IMR-90 (cell line): ENCODE results near the gene THRB. TPM values are rescaled to one million over a fixed set of nuclear protein-coding genes. Genes with fewer than 3 reads are reported as not detected.

Source experiments
- ATAC-seq: fragments of 200-7000 bp; cut with Tn5 transposase; 2 replicates; pipeline ENCODE4 v1.9.1; 2020; ENCODE audit warnings: low read depth, mild to moderate bottlenecking, moderate library complexity
- BruUV-seq: library from RNA; stranded (reverse); fragments of 400-500 nt; replicated peaks from 2 replicates; lab custom pipeline; 2021; lab: Mats Ljungman, UMichigan
- CTCF ChIA-PET: fragments of 300-600 bp; formaldehyde crosslinking; extraction: SDS; loops from one replicate; lab custom pipeline; 2021; ENCODE audit warnings: antibody characterized with exemption; lab: Yijun Ruan, JAX
- POLR2A ChIA-PET: fragments of 300-600 bp; sonication (Branson Sonifier 250); formaldehyde crosslinking; loops from one replicate; lab custom pipeline; 2022; ENCODE audit warnings: antibody characterized with exemption; ENCODE audit not compliant: unreplicated experiment; lab: Charles Lee
- DNase-seq: peaks from one replicate; pipeline ENCODE4 v3.0.0; 2013
- H2AFZ ChIP-seq: replicated peaks from 2 replicates; pipeline ENCODE3; 2013; ENCODE audit warnings: low read length, mild to moderate bottlenecking; ENCODE audit not compliant: poor library complexity
- H2AK5ac ChIP-seq: 2 replicates; pipeline ENCODE4 v1.6.1; 2013; ENCODE audit warnings: low read depth, low read length, inconsistent platforms
- H2AK9ac ChIP-seq: replicated peaks from 2 replicates; pipeline ENCODE3; 2013; ENCODE audit warnings: mild to moderate bottlenecking, low read depth, low read length, moderate library complexity; ENCODE audit not compliant: poor library complexity
- H2BK120ac ChIP-seq: 2 replicates; pipeline ENCODE4 v1.6.1; 2013; ENCODE audit warnings: low read depth, low read length, inconsistent platforms
- H2BK15ac ChIP-seq: 3 replicates; pipeline ENCODE4 v1.6.1; 2013; ENCODE audit warnings: low read depth, low read length, inconsistent platforms
- H2BK20ac ChIP-seq: 2 replicates; pipeline ENCODE4 v1.6.1; 2013; ENCODE audit warnings: low read depth, mild to moderate bottlenecking, inconsistent platforms, low read length, moderate library complexity
- H2BK5ac ChIP-seq: 2 replicates; pipeline ENCODE4 v1.6.1; 2013; ENCODE audit warnings: mild to moderate bottlenecking, low read depth, low read length, inconsistent platforms; ENCODE audit not compliant: poor library complexity, severe bottlenecking
- H3K14ac ChIP-seq: replicated peaks from 2 replicates; pipeline ENCODE4 v1.6.1; 2013; ENCODE audit warnings: low read depth, low read length, inconsistent platforms
- H3K18ac ChIP-seq: 2 replicates; pipeline ENCODE4 v1.6.1; 2013; ENCODE audit warnings: low read depth, low read length, control low read depth
- H3K23ac ChIP-seq: 2 replicates; pipeline ENCODE4 v1.6.1; 2013; ENCODE audit warnings: low read depth, low read length, inconsistent platforms
- H3K27ac ChIP-seq: 2 replicates; pipeline ENCODE4 v1.5.1; 2013; ENCODE audit warnings: mild to moderate bottlenecking, control low read depth, low read length; ENCODE audit not compliant: insufficient read depth
- H3K27me3 ChIP-seq: 2 replicates; pipeline ENCODE4 v1.6.1; 2013; ENCODE audit warnings: low read length; ENCODE audit not compliant: control insufficient read depth, insufficient read depth
- H3K36me3 ChIP-seq: 2 replicates; pipeline ENCODE4 v1.6.1; 2013; ENCODE audit warnings: low read length, mixed read lengths; ENCODE audit not compliant: control insufficient read depth, insufficient read depth
- H3K4ac ChIP-seq: 2 replicates; pipeline ENCODE4 v1.6.1; 2013; ENCODE audit warnings: low read depth, low read length, inconsistent platforms
- H3K4me1 ChIP-seq: 2 replicates; pipeline ENCODE4 v1.6.1; 2013; ENCODE audit warnings: low read length, mixed read lengths; ENCODE audit not compliant: control insufficient read depth, insufficient read depth
- H3K4me2 ChIP-seq: 2 replicates; pipeline ENCODE4 v1.6.1; 2013; ENCODE audit warnings: low read depth, mild to moderate bottlenecking, control low read depth, low read length, moderate library complexity
- H3K4me3 ChIP-seq: 2 replicates; pipeline ENCODE4 v1.5.1; 2013; ENCODE audit warnings: low read depth, mild to moderate bottlenecking, control low read depth, low read length, moderate library complexity; ENCODE audit not compliant: insufficient read depth
- H3K56ac ChIP-seq: 2 replicates; pipeline ENCODE4 v1.6.1; 2013; ENCODE audit warnings: low read length, inconsistent platforms; ENCODE audit not compliant: insufficient read depth; ENCODE audit errors: extremely low read depth
- H3K79me1 ChIP-seq, 2 experiments: 2 replicates each; pipeline ENCODE4 v1.6.1; 2013; ENCODE audit warnings: low read length in 2 of 2, inconsistent platforms in 1 of 2, low read depth in 1 of 2
- H3K9ac ChIP-seq: 2 replicates; pipeline ENCODE4 v1.6.1; 2013; ENCODE audit warnings: low read depth, low read length, control low read depth
- H3K9me1 ChIP-seq: 2 replicates; pipeline ENCODE4 v1.6.1; 2013; ENCODE audit warnings: low read length, inconsistent platforms; ENCODE audit not compliant: insufficient read depth
- H3K9me3 ChIP-seq: 2 replicates; pipeline ENCODE4 v1.6.1; 2013; ENCODE audit warnings: low read length; ENCODE audit not compliant: control insufficient read depth, insufficient read depth
- H4K20me1 ChIP-seq: 2 replicates; pipeline ENCODE4 v1.6.1; 2013; ENCODE audit warnings: low read length, inconsistent platforms; ENCODE audit not compliant: insufficient read depth
- H4K5ac ChIP-seq: 2 replicates; pipeline ENCODE4 v1.6.1; 2013; ENCODE audit warnings: mild to moderate bottlenecking, low read depth, low read length, control low read depth
- H4K8ac ChIP-seq, 2 experiments: 2 replicates each; pipeline ENCODE4 v1.6.1; 2013; ENCODE audit warnings: low read depth in 2 of 2, low read length in 2 of 2, control low read depth in 1 of 2, inconsistent platforms in 1 of 2
- H4K91ac ChIP-seq: 2 replicates; pipeline ENCODE4 v1.6.1; 2013; ENCODE audit warnings: low read depth, low read length, inconsistent platforms; ENCODE audit not compliant: insufficient read depth
- BHLHE40 ChIP-seq: fragments of 150-350 bp; IDR thresholded peaks from 2 replicates; pipeline ENCODE4 v1.6.1; 2016; ENCODE audit warnings: mild to moderate bottlenecking, low read depth, low read length
- CEBPB ChIP-seq: IDR thresholded peaks from 2 replicates; pipeline ENCODE4 v1.6.1; 2012; ENCODE audit warnings: low read depth, low read length, improper control_type of control experiment
- CHD1 ChIP-seq: IDR thresholded peaks from 2 replicates; pipeline ENCODE4 v1.6.1; 2012; ENCODE audit warnings: low read depth, low read length, improper control_type of control experiment
- FOS ChIP-seq: fragments of 150-350 bp; IDR thresholded peaks from 2 replicates; pipeline ENCODE4 v1.6.1; 2016; ENCODE audit warnings: low read depth, low read length
- MAFK ChIP-seq: IDR thresholded peaks from 2 replicates; pipeline ENCODE4 v1.6.1; 2012; ENCODE audit warnings: low read depth, low read length, improper control_type of control experiment
- MAZ ChIP-seq: IDR thresholded peaks from 2 replicates; pipeline ENCODE4 v1.6.1; 2012; ENCODE audit warnings: low read depth, mild to moderate bottlenecking, low read length, improper control_type of control experiment, moderate library complexity, borderline replicate concordance
- MXI1 ChIP-seq: IDR thresholded peaks from 2 replicates; pipeline ENCODE4 v1.6.1; 2012; ENCODE audit warnings: low read depth, mild to moderate bottlenecking, low read length, moderate library complexity, borderline replicate concordance
- NFE2L2 ChIP-seq: fragments of 150-350 bp; IDR thresholded peaks from 2 replicates; pipeline ENCODE4 v1.6.1; 2016; ENCODE audit warnings: low read depth, mild to moderate bottlenecking, low read length
- POLR2A ChIP-seq: IDR thresholded peaks from 2 replicates; pipeline ENCODE4 v1.6.1; 2012; ENCODE audit warnings: mild to moderate bottlenecking, low read depth, low read length
- RAD21 ChIP-seq: IDR thresholded peaks from 2 replicates; pipeline ENCODE4 v1.6.1; 2012; ENCODE audit warnings: low read length, improper control_type of control experiment
- RCOR1 ChIP-seq: IDR thresholded peaks from 2 replicates; pipeline ENCODE4 v1.6.1; 2012; ENCODE audit warnings: mild to moderate bottlenecking, low read length, improper control_type of control experiment; ENCODE audit not compliant: insufficient replicate concordance
- RFX5 ChIP-seq: IDR thresholded peaks from 2 replicates; pipeline ENCODE4 v1.8.0; 2012; ENCODE audit warnings: low read depth, mild to moderate bottlenecking, low read length, moderate library complexity
- SMC3 ChIP-seq: fragments of 150-350 bp; IDR thresholded peaks from 2 replicates; pipeline ENCODE4 v1.6.1; 2016; ENCODE audit warnings: low read depth, mild to moderate bottlenecking, antibody characterized with exemption, low read length, moderate library complexity
- WGBS, 2 experiments: methylation state at CpG; one replicate each; pipeline versions ENCODE4 v1.1.5 to v1.1.7; 2013; ENCODE audit warnings: missing lambda C conversion rate in 2 of 2; ENCODE audit not compliant: insufficient read length in 1 of 2; ENCODE audit errors: extremely low coverage in 2 of 2; 5-methylcytosine and 5-hydroxymethylcytosine counted together
- dilution Hi-C: fragments of 300-500 bp; cut with HindIII; formaldehyde crosslinking; loops from one replicate; pipeline ENCODE4 v1.14.3; 2018; ENCODE audit warnings: low sequenced_read_pairs; ENCODE audit not compliant: unreplicated experiment
- in situ Hi-C: fragments of 300-500 bp; cut with MboI; formaldehyde crosslinking; loops from 3 replicates; pipeline ENCODE4 v1.14.3; 2019; ENCODE audit warnings: low sequenced_read_pairs, inconsistent platforms, mixed read lengths
- intact Hi-C: fragments of 100-400 bp; cut with micrococcal nuclease; formaldehyde crosslinking; loops from 2 replicates; pipeline ENCODE4 v1.10.0; 2022
- polyA plus RNA-seq, 3 experiments: library from polyadenylated mRNA; depleted of rRNA; stranded (reverse); fragments of >200 nt; gene quantifications; 2 replicates each; pipeline ENCODE4 v1.2.3, GENCODE V29; 2012; ENCODE audit warnings: low replicate concordance in 1 of 3
- total RNA-seq: library from RNA; depleted of rRNA; stranded (reverse); fragments of >200 nt; gene quantifications from 2 replicates; pipeline ENCODE4 v1.2.3, GENCODE V29; 2012
- TF ChIP-seq, protein P1 (sequence below): fragments of 150-350 bp; IDR thresholded peaks from 2 replicates; pipeline ENCODE4 v1.6.1; 2017; ENCODE audit warnings: mild to moderate bottlenecking, antibody characterized with exemption, low read length, low read depth
- TF ChIP-seq, protein P2 (sequence below): conservative IDR thresholded peaks from 2 replicates; pipeline ENCODE4 v1.5.1; 2012; ENCODE audit warnings: mild to moderate bottlenecking, low read depth, low read length, improper control_type of control experiment
- TF ChIP-seq, protein P3 (sequence below): fragments of 150-350 bp; IDR thresholded peaks from 2 replicates; pipeline ENCODE4 v1.6.1; 2016; ENCODE audit warnings: low read depth, mild to moderate bottlenecking, low read length, moderate library complexity, borderline replicate concordance

Gene THRB
- total and polyA plus RNA-seq, 2 of the 4 experiments (the other 2 are of a cell fraction): under 0.01 TPM; not detected in 1

DNA sequence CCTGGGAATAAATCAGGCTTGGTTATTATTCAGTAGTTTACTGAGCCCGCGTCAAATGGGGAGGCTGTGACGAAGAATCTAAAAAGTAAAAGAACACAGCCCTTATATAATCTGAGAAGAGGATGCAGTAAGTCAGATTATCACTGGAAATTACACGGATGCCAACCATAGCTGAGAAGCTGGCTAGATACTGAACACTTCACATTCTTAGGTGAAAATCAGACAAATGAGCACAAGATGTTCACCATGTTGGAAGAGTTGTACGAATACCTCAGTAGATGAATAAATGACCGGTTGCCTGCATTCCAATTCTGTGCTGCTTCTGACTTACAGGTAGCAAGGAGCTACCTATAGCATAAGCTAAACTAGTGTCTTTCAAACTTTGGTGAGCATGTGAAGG, 254.3 kb downstream of the THRB start:
- H2BK20ac ChIP-seq: no peak overlapping the region
- ChIA-PET CTCF (interaction anchor here (1.0 kb wide), 1 partner anchor 24 kb away, joined by 4 read pairs; no protein-coding TSS in a partner anchor), POLR2A (no interaction called here)
- no peak overlapping the region for H3K14ac ChIP-seq
- H3K4ac ChIP-seq: no peak overlapping the region
- dilution Hi-C loops (no loop called here), intact Hi-C loops (no loop called here), in situ Hi-C loops (loop anchor here (10.0 to 25.0 kb wide), 2 partner anchors 353 to 444 kb away; no protein-coding TSS in a partner anchor)
- no peak overlapping the region for H4K5ac ChIP-seq
- no peak overlapping the region for H3K27ac ChIP-seq
- H2AFZ ChIP-seq: no peak overlapping the region
- peaks cover 16% of the 10 kb centered on the region for H3K27me3 ChIP-seq
- no peak for ATAC-seq
- H3K9me1 ChIP-seq: peaks cover 7% of the 10 kb centered on the region; the same call in 1 of the 2 replicates
- no peaks in the 10 kb centered on the region for H3K9me3 ChIP-seq
- H2AK5ac ChIP-seq: no peak overlapping the region
- TF ChIP-seq MXI1 (no peak), RAD21 (no peak), BHLHE40 (no peak), NFE2L2 (no peak), RFX5 (no peak), CEBPB (no peak), SMC3 (no peak), MAZ (no peak), FOS (no peak), RCOR1 (no peak), CHD1 (no peak), POLR2A (no peak), MAFK (no peak)
- TF ChIP-seq, protein P1, sequence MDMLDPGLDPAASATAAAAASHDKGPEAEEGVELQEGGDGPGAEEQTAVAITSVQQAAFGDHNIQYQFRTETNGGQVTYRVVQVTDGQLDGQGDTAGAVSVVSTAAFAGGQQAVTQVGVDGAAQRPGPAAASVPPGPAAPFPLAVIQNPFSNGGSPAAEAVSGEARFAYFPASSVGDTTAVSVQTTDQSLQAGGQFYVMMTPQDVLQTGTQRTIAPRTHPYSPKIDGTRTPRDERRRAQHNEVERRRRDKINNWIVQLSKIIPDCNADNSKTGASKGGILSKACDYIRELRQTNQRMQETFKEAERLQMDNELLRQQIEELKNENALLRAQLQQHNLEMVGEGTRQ: no peak
- TF ChIP-seq, protein P2, sequence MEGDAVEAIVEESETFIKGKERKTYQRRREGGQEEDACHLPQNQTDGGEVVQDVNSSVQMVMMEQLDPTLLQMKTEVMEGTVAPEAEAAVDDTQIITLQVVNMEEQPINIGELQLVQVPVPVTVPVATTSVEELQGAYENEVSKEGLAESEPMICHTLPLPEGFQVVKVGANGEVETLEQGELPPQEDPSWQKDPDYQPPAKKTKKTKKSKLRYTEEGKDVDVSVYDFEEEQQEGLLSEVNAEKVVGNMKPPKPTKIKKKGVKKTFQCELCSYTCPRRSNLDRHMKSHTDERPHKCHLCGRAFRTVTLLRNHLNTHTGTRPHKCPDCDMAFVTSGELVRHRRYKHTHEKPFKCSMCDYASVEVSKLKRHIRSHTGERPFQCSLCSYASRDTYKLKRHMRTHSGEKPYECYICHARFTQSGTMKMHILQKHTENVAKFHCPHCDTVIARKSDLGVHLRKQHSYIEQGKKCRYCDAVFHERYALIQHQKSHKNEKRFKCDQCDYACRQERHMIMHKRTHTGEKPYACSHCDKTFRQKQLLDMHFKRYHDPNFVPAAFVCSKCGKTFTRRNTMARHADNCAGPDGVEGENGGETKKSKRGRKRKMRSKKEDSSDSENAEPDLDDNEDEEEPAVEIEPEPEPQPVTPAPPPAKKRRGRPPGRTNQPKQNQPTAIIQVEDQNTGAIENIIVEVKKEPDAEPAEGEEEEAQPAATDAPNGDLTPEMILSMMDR: no peak
- TF ChIP-seq, protein P3, sequence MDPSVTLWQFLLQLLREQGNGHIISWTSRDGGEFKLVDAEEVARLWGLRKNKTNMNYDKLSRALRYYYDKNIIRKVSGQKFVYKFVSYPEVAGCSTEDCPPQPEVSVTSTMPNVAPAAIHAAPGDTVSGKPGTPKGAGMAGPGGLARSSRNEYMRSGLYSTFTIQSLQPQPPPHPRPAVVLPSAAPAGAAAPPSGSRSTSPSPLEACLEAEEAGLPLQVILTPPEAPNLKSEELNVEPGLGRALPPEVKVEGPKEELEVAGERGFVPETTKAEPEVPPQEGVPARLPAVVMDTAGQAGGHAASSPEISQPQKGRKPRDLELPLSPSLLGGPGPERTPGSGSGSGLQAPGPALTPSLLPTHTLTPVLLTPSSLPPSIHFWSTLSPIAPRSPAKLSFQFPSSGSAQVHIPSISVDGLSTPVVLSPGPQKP: no peak
- H3K18ac ChIP-seq: no peak overlapping the region
- 100% methylated on average over 1 of the region's 6 CpGs; no CpG with 5 or more reads in 1 of the 2 experiments for WGBS, 2 experiments
- H3K23ac ChIP-seq: no peak overlapping the region
- H3K36me3 ChIP-seq: no peaks in the 10 kb centered on the region
- no peak overlapping the region for H3K4me2 ChIP-seq
- no peak overlapping the region for H4K8ac ChIP-seq
- no peak overlapping the region for H3K56ac ChIP-seq
- no peak overlapping the region for H2BK15ac ChIP-seq
- no peak overlapping the region for H2BK120ac ChIP-seq
- H2BK5ac ChIP-seq: no peak overlapping the region
- no peak for DNase-seq
- H3K4me1 ChIP-seq: peaks cover 7% of the 10 kb centered on the region
- H2AK9ac ChIP-seq: no peak overlapping the region
- no peak overlapping the region for H4K91ac ChIP-seq
- no peak overlapping the region for H3K9ac ChIP-seq
- no peaks in the 10 kb centered on the region for H3K79me1 ChIP-seq
- no peaks in the 10 kb centered on the region; the same call in 1 of the 2 replicates for H4K20me1 ChIP-seq
- H3K4me3 ChIP-seq: no peak overlapping the region
- no TSS peak for BruUV-seq
